ENCODE data around the gene ITM2C.

ITM2C gene

DNA sequence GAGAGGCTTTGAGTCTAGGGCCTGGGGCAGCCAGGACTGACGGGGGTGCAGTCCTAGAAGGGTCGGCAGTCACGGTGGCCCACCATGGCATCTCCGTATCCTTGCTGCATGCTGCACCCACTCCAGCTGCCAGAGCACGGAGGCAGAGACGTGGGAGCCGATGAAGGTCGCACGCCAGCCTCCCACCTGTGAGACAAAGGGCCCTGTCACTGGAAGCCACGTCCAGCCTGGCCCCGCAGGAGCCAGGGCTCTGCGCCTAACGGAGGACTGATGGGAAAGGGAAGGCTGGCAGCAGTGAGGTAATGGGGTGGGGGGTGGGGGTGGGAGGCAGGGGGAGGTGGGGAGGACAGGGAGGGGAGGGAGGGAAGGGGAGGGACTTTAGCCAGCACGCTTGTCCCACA is 21.9 kb downstream of the ITM2C start:
- Histone ChIP-seq H3K27me3 (ENCODE audit: insufficient read depth, poor library complexity, severe bottlenecking) (no peaks in the 10 kb centered on the region), H3K4me3 (replicated peaks; ENCODE audit: insufficient read depth, low read length) (no peak overlapping the region), H3K27ac (replicated peaks) (no peak overlapping the region)
- TF ChIP-seq POLR2AphosphoS5 (IDR thresholded peaks at IDR 0.05; ENCODE audit: low read depth) (no peak), GABPA (IDR thresholded peaks at IDR 0.05; ENCODE audit: low read depth) (no peak), SPI1 (IDR thresholded peaks at IDR 0.05; ENCODE audit: borderline replicate concordance, low read depth) (no peak)
- TF ChIP-seq, protein P1, sequence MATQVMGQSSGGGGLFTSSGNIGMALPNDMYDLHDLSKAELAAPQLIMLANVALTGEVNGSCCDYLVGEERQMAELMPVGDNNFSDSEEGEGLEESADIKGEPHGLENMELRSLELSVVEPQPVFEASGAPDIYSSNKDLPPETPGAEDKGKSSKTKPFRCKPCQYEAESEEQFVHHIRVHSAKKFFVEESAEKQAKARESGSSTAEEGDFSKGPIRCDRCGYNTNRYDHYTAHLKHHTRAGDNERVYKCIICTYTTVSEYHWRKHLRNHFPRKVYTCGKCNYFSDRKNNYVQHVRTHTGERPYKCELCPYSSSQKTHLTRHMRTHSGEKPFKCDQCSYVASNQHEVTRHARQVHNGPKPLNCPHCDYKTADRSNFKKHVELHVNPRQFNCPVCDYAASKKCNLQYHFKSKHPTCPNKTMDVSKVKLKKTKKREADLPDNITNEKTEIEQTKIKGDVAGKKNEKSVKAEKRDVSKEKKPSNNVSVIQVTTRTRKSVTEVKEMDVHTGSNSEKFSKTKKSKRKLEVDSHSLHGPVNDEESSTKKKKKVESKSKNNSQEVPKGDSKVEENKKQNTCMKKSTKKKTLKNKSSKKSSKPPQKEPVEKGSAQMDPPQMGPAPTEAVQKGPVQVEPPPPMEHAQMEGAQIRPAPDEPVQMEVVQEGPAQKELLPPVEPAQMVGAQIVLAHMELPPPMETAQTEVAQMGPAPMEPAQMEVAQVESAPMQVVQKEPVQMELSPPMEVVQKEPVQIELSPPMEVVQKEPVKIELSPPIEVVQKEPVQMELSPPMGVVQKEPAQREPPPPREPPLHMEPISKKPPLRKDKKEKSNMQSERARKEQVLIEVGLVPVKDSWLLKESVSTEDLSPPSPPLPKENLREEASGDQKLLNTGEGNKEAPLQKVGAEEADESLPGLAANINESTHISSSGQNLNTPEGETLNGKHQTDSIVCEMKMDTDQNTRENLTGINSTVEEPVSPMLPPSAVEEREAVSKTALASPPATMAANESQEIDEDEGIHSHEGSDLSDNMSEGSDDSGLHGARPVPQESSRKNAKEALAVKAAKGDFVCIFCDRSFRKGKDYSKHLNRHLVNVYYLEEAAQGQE (IDR thresholded peaks at IDR 0.05; ENCODE audit: insufficient replicate concordance, low read depth): no peak
- TF ChIP-seq, protein P2, sequence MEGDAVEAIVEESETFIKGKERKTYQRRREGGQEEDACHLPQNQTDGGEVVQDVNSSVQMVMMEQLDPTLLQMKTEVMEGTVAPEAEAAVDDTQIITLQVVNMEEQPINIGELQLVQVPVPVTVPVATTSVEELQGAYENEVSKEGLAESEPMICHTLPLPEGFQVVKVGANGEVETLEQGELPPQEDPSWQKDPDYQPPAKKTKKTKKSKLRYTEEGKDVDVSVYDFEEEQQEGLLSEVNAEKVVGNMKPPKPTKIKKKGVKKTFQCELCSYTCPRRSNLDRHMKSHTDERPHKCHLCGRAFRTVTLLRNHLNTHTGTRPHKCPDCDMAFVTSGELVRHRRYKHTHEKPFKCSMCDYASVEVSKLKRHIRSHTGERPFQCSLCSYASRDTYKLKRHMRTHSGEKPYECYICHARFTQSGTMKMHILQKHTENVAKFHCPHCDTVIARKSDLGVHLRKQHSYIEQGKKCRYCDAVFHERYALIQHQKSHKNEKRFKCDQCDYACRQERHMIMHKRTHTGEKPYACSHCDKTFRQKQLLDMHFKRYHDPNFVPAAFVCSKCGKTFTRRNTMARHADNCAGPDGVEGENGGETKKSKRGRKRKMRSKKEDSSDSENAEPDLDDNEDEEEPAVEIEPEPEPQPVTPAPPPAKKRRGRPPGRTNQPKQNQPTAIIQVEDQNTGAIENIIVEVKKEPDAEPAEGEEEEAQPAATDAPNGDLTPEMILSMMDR (IDR thresholded peaks at IDR 0.05; ENCODE audit: insufficient read depth, low read length): no peak
- no peak for DNase-seq (ENCODE audit: low read depth in 1 of 2, low spot score in 1 of 2)

- no peak for TF ChIP-seq SPI1 (IDR thresholded peaks at IDR 0.05; ENCODE audit: borderline replicate concordance, low read depth)
- TF ChIP-seq, protein P1 (IDR thresholded peaks at IDR 0.05; ENCODE audit: insufficient replicate concordance, low read depth): no peak
- TF ChIP-seq, protein P2 (IDR thresholded peaks at IDR 0.05; ENCODE audit: insufficient read depth, low read length): no peak
- TF ChIP-seq GABPA (IDR thresholded peaks at IDR 0.05; ENCODE audit: low read depth): no peak
- no peak for TF ChIP-seq POLR2AphosphoS5 (IDR thresholded peaks at IDR 0.05; ENCODE audit: low read depth)
- no peak for DNase-seq (ENCODE audit: low read depth in 1 of 2, low spot score in 1 of 2)
- Histone ChIP-seq H3K4me3 (replicated peaks; ENCODE audit: insufficient read depth, low read length) (no peak overlapping the region), H3K27ac (replicated peaks) (no peak overlapping the region), H3K27me3 (ENCODE audit: insufficient read depth, poor library complexity, severe bottlenecking) (no peaks in the 10 kb centered on the region)
These were observed 22.6 kb downstream of the ITM2C start for GRCh38 chr2:230887342-230887741.

- Histone ChIP-seq H3K4me3 (replicated peaks; ENCODE audit: insufficient read depth, low read length) (no peak overlapping the region), H3K27me3 (ENCODE audit: insufficient read depth, poor library complexity, severe bottlenecking) (no peaks in the 10 kb centered on the region), H3K27ac (replicated peaks) (no peak overlapping the region)
- no peak for DNase-seq (ENCODE audit: low read depth in 1 of 2, low spot score in 1 of 2)
- TF ChIP-seq GABPA (IDR thresholded peaks at IDR 0.05; ENCODE audit: low read depth): no peak
- no peak for TF ChIP-seq SPI1 (IDR thresholded peaks at IDR 0.05; ENCODE audit: borderline replicate concordance, low read depth)
- TF ChIP-seq, protein P1 (IDR thresholded peaks at IDR 0.05; ENCODE audit: insufficient replicate concordance, low read depth): no peak
- no peak for TF ChIP-seq POLR2AphosphoS5 (IDR thresholded peaks at IDR 0.05; ENCODE audit: low read depth)
- TF ChIP-seq, protein P2 (IDR thresholded peaks at IDR 0.05; ENCODE audit: insufficient read depth, low read length): no peak
These were observed 24.2 kb downstream of the ITM2C start for GRCh38 chr2:230888824-230889400.
